Measurements from ENCODE around the gene ALX1. TPM values are rescaled to one million over a fixed set of nuclear protein-coding genes. Genes with fewer than 3 reads are reported as not detected.

Gene ALX1
- total RNA-seq, 1 experiment from 2014 or later: 2.1 TPM

DNA sequence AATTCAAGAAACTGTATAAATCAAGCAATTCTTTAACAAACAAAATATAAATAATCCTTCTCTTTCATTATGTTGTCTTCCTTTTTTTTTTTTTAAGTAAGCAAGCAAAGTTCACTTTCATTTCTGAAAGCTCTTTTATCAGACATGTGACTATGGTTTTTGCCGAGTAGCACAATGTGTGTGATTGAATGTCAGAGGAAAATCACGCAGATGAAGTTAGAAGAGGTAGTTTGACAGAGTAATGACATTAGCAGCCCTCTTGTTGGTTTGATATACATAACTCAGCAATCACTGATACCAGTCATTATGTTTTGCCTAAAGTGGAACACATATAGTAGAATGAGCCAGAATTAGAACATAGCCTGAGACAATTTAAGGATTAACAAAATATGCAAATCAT, 19.0 kb downstream of the ALX1 start:
- Histone ChIP-seq H2BK5ac (ENCODE audit: insufficient read length, low read length) (no peak overlapping the region), H3K56ac (ENCODE audit: insufficient read length, low read depth, low read length) (no peak overlapping the region), H3K18ac (ENCODE audit: insufficient read length, low read depth, low read length) (no peak overlapping the region), H2AK5ac (ENCODE audit: insufficient read length, low read length) (no peak overlapping the region), H3K14ac (ENCODE audit: insufficient read depth, low read length) (no peak overlapping the region), H2BK12ac (ENCODE audit: insufficient read length, low read depth, low read length) (no peak overlapping the region), H3K4me1 (ENCODE audit: insufficient read depth, low read length) (no peaks in the 10 kb centered on the region), H2BK15ac (ENCODE audit: low read depth, low read length) (no peak overlapping the region), H2AFZ (ENCODE audit: low read length) (no peak overlapping the region), H3K9ac (ENCODE audit: extremely low read depth, insufficient read length, low read length) (no peak overlapping the region), H3K4me2 (ENCODE audit: insufficient read depth, insufficient read length, low read length) (no peak overlapping the region), H3K79me1 (ENCODE audit: insufficient read depth, low read depth, low read length, poor library complexity, severe bottlenecking) (no peaks in the 10 kb centered on the region), H3K9me3 (ENCODE audit: control insufficient read depth, low read depth, low read length) (no peaks in the 10 kb centered on the region), H2BK120ac (ENCODE audit: low read depth, low read length, poor library complexity, severe bottlenecking) (no peak overlapping the region), H4K91ac (ENCODE audit: insufficient read length, low read depth, low read length) (no peak overlapping the region), H3K4ac (ENCODE audit: low read depth, low read length) (no peak overlapping the region), H3K23me2 (ENCODE audit: insufficient read length, low read depth, low read length, poor library complexity, severe bottlenecking) (no peaks in the 10 kb centered on the region), H4K8ac (replicated peaks; ENCODE audit: insufficient read length, low read depth, low read length) (no peak overlapping the region), H2BK20ac (ENCODE audit: low read depth, low read length, poor library complexity, severe bottlenecking) (no peak overlapping the region), H3K79me2 (ENCODE audit: insufficient read depth, low read length) (no peaks in the 10 kb centered on the region), H4K5ac (ENCODE audit: insufficient read length, low read depth, low read length) (no peak overlapping the region), H3T11ph (ENCODE audit: low read length) (no peak overlapping the region), H3K27me3 (ENCODE audit: insufficient read depth, low read length) (no peaks in the 10 kb centered on the region), H4K20me1 (ENCODE audit: control insufficient read depth, insufficient read depth, insufficient read length) (no peaks in the 10 kb centered on the region), H3K23ac (ENCODE audit: insufficient read length, low read depth, low read length) (no peak overlapping the region), H3K27ac (ENCODE audit: insufficient read length, low read depth, low read length) (no peak overlapping the region)
- Mint-ChIP-seq H3K9me3 (no peaks in the 10 kb centered on the region), H3K36me3 (ENCODE audit: insufficient read depth in 1 of 3, low read depth in 3 of 3) (no peaks in the 10 kb centered on the region), H3K27me3 (ENCODE audit: low read depth) (no peaks in the 10 kb centered on the region), H3K4me3 (no peak overlapping the region), H3K4me1 (no peaks in the 10 kb centered on the region), H3K27ac (no peak overlapping the region)
- WGBS (ENCODE audit: extremely low coverage, insufficient read length, low lambda C conversion rate): no CpG with 5 or more reads among the region's 2 CpGs
- no peak for DNase-seq
- TF ChIP-seq, protein P1, sequence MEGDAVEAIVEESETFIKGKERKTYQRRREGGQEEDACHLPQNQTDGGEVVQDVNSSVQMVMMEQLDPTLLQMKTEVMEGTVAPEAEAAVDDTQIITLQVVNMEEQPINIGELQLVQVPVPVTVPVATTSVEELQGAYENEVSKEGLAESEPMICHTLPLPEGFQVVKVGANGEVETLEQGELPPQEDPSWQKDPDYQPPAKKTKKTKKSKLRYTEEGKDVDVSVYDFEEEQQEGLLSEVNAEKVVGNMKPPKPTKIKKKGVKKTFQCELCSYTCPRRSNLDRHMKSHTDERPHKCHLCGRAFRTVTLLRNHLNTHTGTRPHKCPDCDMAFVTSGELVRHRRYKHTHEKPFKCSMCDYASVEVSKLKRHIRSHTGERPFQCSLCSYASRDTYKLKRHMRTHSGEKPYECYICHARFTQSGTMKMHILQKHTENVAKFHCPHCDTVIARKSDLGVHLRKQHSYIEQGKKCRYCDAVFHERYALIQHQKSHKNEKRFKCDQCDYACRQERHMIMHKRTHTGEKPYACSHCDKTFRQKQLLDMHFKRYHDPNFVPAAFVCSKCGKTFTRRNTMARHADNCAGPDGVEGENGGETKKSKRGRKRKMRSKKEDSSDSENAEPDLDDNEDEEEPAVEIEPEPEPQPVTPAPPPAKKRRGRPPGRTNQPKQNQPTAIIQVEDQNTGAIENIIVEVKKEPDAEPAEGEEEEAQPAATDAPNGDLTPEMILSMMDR (conservative IDR thresholded peaks at IDR 0.05): no peak

Measured in H9 (cell line).